Body of pancreas (tissue), 4 donors: ENCODE results near the gene CCDC9. TPM values are rescaled to one million over a fixed set of nuclear protein-coding genes. Genes with fewer than 3 reads are reported as not detected.
A peak's percentile ranks its signal among the peaks of the same experiment; 100 is the strongest.

Source experiments
- ATAC-seq: fragments of 150-250 bp; one replicate; pipeline ENCODE4 v1.9.1; 2016
- DNase-seq, 4 donors: peaks; one replicate each; pipeline ENCODE4 v3.0.0-alpha.2; 2019
- H3K27ac ChIP-seq, 4 donors: fragments of 200-600 bp; sonication (generic); 1 replicate in 3 of 4; 2 replicates in 1 of 4; pipeline versions ENCODE4 v1.5.1 to v1.6.1; 2016 to 2019; ENCODE audit warnings: mild to moderate bottlenecking in 1 of 4, mixed read lengths in 1 of 4, moderate library complexity in 1 of 4
- H3K27me3 ChIP-seq, 2 donors: fragments of 200-600 bp; sonication (generic); one replicate each; pipeline ENCODE4 v1.6.0; 2016; ENCODE audit warnings: mild to moderate bottlenecking in 1 of 2
- H3K36me3 ChIP-seq, 2 donors: fragments of 200-600 bp; sonication (generic); replicated peaks in 1 of 2; 2 replicates each; pipeline ENCODE4 v1.5.1; 2016; ENCODE audit warnings: low read depth in 2 of 2; ENCODE audit not compliant: insufficient read depth in 1 of 2
- H3K4me1 ChIP-seq: fragments of 200-600 bp; sonication (generic); one replicate; pipeline ENCODE4 v1.6.0; 2016
- H3K4me3 ChIP-seq, 2 donors: fragments of 200-600 bp; sonication (generic); 1 replicate in 1 of 2; 2 replicates in 1 of 2; pipeline ENCODE4 v1.5.1; 2016 to 2019
- H3K9me3 ChIP-seq, 3 donors: fragments of 200-600 bp; sonication (generic); 1 replicate in 2 of 3; 2 replicates in 1 of 3; pipeline ENCODE4 v1.5.1; 2016
- CTCF ChIP-seq, 7 experiments: fragments of 450-650 bp in 4 of 7; fragments of 200-600 bp in 3 of 7; sonication (generic) in 3 of 7; IDR thresholded peaks; one replicate each; pipeline ENCODE4 v1.5.1; 2016 to 2019; ENCODE audit warnings: antibody characterized with exemption in 7 of 7
- POLR2A ChIP-seq, 3 donors: fragments of 450-650 bp; IDR thresholded peaks; one replicate each; pipeline ENCODE4 v1.6.1; 2016; ENCODE audit warnings: antibody characterized with exemption in 3 of 3, mild to moderate bottlenecking in 2 of 3
- WGBS, 2 donors: methylation state at CpG; one replicate each; pipeline ENCODE4 v1.1.5; 2017; 5-methylcytosine and 5-hydroxymethylcytosine counted together
- intact Hi-C: fragments of 100-400 bp; cut with DNase I; formaldehyde crosslinking; loops from one replicate; pipeline ENCODE4 v1.15.1; 2023
- total RNA-seq, 2 donors: library from RNA; depleted of rRNA; stranded (reverse); fragments of >200 nt; gene quantifications; one replicate each; pipeline ENCODE4 v1.1.0, GENCODE V29; 2016

Gene CCDC9
- total RNA-seq, 2 donors from 2014 or later: 51.1 to 55.7 TPM

GRCh38 chr19:47215581-47215980 is 40.7 kb upstream of the CCDC9 start:
- H3K27me3 ChIP-seq: no peaks in the 10 kb centered on the region
- H3K27ac ChIP-seq: no peak overlapping the region
- no peak for DNase-seq
- no peaks in the 10 kb centered on the region for H3K36me3 ChIP-seq
- 90 to 93% methylated on average over 5 of the region's 5 CpGs for WGBS, 2 donors
- H3K9me3 ChIP-seq: no peaks in the 10 kb centered on the region
- ATAC-seq: no peak
- TF ChIP-seq POLR2A (IDR thresholded peaks at IDR 0.05) (no peak), CTCF (IDR thresholded peaks at IDR 0.05) (no peak)
- intact Hi-C loops: no loop called here
- peaks cover 4% of the 10 kb centered on the region for H3K4me1 ChIP-seq
- no peak overlapping the region for H3K4me3 ChIP-seq

- 88 to 90% methylated on average over 10 to 24 of the region's 33 CpGs for WGBS, 2 donors
- no peak for ATAC-seq
- H3K27ac ChIP-seq: no peak overlapping the region
- DNase-seq: no peak
- peaks cover 6% of the 10 kb centered on the region for H3K4me1 ChIP-seq
- H3K4me3 ChIP-seq: no peak overlapping the region
- H3K9me3 ChIP-seq: no peaks in the 10 kb centered on the region
- intact Hi-C loops: no loop called here
- no peaks in the 10 kb centered on the region for H3K27me3 ChIP-seq
- H3K36me3 ChIP-seq: peaks cover 4 to 5% of the 10 kb centered on the region in 2 donors
- TF ChIP-seq CTCF (IDR thresholded peaks at IDR 0.05) (no peak), POLR2A (IDR thresholded peaks at IDR 0.05) (no peak)
These were observed 35.1 kb upstream of the CCDC9 start for GRCh38 chr19:47221080-47221841.

- ATAC-seq: no peak
- TF ChIP-seq CTCF (IDR thresholded peaks at IDR 0.05): no peak
- no peak for TF ChIP-seq POLR2A (IDR thresholded peaks at IDR 0.05)
- Histone ChIP-seq H3K27me3 (no peaks in the 10 kb centered on the region), H3K9me3 (no peaks in the 10 kb centered on the region), H3K4me3 (no peak overlapping the region), H3K36me3 (peaks cover 4 to 5% of the 10 kb centered on the region in 2 donors), H3K27ac (no peak overlapping the region), H3K4me1 (peaks cover 12% of the 10 kb centered on the region)
- WGBS, 2 donors: 94 to 95% methylated on average over 4 to 11 of the region's 11 CpGs
- DNase-seq: no peak
- intact Hi-C loops: no loop called here
These were observed 34.4 kb upstream of the CCDC9 start for GRCh38 chr19:47221890-47222289.

GRCh38 chr19:47225746-47226425 is 30.4 kb upstream of the CCDC9 start:
- peak; percentile 75 for ATAC-seq
- Histone ChIP-seq H3K4me3 (peak overlapping the region in 1 of 2 donors; percentile 19), H3K9me3 (no peaks in the 10 kb centered on the region), H3K27me3 (no peaks in the 10 kb centered on the region), H3K4me1 (peaks cover 43% of the 10 kb centered on the region), H3K27ac (peak overlapping the region; percentile 90 to 99 (median 96)), H3K36me3 (peaks cover 3 to 4% of the 10 kb centered on the region in 2 donors)
- WGBS, 2 donors: 2 to 14% methylated on average over 8 to 50 of the region's 59 CpGs
- intact Hi-C loops: no loop called here
- peak; percentile 89 to 93 (median 92) for DNase-seq
- TF ChIP-seq CTCF (IDR thresholded peaks at IDR 0.05) (peak; percentile 22 to 85 (median 58)), POLR2A (IDR thresholded peaks at IDR 0.05) (peak; percentile 97 to 100 (median 98))
